Measurements from ENCODE around the gene ZNF142. TPM values are rescaled to one million over a fixed set of nuclear protein-coding genes. Genes with fewer than 3 reads are reported as not detected.
"Not testable (repeated sequence)": the region's sequence is repeated elsewhere in the genome, so short reads cannot be mapped to it uniquely, and the experiment has no call there.

The ZNF142 gene
- 4.7 and 6.3 TPM in 2 replicates for total RNA-seq (2014; rRNA removed; shearing (Covaris generic))
- 12.1 and 18.9 TPM in 2 replicates for polyA plus RNA-seq (2015; cell fraction: cytosol; rRNA removed)
- 29.9 and 30.1 TPM in 2 replicates for polyA plus RNA-seq (2015; cell fraction: nucleus; rRNA removed)

DNA sequence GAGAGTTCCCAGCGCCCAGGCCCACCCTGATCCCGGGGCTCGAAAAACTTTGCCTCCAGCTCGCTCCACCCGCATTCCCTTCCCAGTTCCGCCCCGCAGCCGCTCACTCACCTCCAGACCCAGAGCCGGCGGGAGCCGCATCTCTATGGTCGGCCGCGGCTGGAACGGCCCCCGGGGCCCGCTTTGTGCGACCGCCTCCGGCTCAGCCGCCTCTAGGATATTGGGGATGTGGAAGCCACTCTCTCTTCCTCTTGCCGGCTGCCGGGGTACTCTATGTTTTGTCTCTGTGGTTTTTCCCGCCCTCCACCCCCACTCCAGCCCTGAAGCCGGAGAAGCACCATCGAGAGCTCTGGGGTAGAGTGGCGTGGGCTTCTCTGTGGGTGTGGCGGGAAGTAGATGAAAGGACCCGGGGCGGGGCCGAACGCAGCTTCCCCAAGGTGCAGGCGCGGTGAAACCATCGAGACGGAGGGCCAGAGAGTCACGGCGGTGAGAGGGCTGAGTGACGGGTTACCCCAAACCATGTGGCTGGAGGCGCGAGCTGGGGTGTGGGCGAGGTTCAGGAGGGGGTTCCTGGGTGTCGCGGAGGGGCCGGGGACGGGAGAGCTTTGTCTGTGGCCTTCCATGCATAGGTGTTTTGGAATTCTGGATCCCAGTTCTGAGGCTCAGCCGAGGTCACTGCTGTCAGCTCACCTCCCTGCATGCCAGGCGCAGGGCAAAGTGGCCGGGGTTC is at the start of gene ZNF142, which contains the start of gene BCS1L:
ZNF142 (minus strand) TSS at position 366 of the 730 bp plus-strand sequence. CDS start 3,194 bp downstream, outside the sequence.
BCS1L (plus strand) TSS at position 426 of the 730 bp plus-strand sequence. CDS start 1,305 bp downstream, outside the sequence.
- DNase-seq (ENCODE audit: low read depth, low spot score): peak; percentile 85
- in situ Hi-C loops (cut with HindIII; ENCODE audit: low pct_unique_long_range_greater_than_20kb, low sequenced_read_pairs): no loop called here

DNA sequence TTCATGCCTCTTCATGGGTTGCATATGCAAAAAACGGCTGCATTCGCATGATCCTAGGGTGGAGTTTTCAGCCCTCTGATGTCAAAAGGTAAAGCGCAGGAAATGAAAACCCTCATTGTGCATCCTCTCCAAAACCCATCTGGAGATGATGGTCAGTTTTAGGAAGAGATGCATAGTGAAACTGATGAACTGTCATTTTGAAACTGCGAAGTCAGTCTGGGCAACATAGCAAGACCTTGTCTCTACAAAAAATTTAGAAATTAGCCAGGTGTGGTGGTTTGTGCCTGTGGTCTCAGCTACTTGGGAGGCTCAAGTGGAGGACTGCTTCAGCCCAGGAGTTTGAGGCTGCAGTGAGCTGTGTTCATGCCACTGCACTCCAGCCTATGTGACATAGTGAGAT is 48.7 kb upstream of the ZNF142 start:
- DNase-seq (ENCODE audit: low read depth, low spot score): no peak
- in situ Hi-C loops (cut with HindIII; ENCODE audit: low pct_unique_long_range_greater_than_20kb, low sequenced_read_pairs): no loop called here

DNA sequence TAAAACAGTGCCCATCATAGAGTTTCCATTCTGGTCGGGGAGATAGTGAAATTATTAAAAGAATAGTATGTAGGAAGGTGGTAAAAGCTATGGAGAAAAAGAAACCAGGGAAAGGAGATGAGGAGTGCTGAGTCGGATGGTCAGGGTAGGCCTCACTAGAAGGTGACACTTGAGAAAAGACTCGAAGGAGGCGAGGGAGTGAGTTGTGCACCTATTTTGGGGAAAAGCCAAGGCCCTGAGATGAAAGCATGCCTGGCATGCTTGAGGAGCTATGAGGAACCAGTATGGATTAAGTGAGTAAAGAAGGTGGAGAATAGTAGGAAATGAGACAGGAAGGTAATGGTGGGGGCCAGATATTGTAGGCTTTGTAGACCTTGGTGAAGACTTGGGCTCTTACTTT is 43.9 kb upstream of the ZNF142 start:
- no peak for DNase-seq (ENCODE audit: low read depth, low spot score)
- in situ Hi-C loops (cut with HindIII; ENCODE audit: low pct_unique_long_range_greater_than_20kb, low sequenced_read_pairs): no loop called here

DNA sequence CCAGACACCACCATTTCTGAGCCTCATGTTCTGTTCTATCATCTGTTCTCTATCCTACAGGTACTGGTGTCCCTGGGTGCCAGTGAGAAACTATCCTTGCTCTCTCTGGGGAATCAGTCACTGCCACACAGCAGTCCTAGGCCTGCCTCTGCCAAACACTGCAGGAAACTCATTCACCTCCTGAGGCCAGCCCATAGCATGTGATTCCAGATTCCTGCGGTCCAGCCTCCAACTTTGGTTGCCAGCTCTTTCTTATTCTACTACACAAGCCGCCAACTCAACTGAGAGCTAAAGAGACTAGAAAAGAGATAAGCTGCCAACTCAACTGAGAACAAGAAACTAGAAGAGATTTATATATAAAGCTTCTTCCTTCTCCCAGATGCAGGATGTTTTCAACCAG is 42.4 kb upstream of the ZNF142 start:
- DNase-seq (ENCODE audit: low read depth, low spot score): peak; percentile 21
- in situ Hi-C loops (cut with HindIII; ENCODE audit: low pct_unique_long_range_greater_than_20kb, low sequenced_read_pairs): no loop called here

DNA sequence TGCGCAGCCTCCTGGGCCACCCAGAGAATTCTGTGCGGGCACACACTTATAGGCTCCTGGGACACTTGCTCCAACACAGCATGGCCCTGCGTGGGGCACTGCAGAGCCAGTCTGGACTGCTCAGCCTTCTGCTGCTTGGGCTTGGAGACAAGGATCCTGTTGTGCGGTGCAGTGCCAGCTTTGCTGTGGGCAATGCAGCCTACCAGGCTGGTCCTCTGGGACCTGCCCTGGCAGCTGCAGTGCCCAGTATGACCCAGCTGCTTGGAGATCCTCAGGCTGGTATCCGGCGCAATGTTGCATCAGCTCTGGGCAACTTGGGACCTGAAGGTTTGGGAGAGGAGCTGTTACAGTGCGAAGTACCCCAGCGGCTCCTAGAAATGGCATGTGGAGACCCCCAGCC is 39.5 kb upstream of the ZNF142 start:
- peak; percentile 12 for DNase-seq (ENCODE audit: low read depth, low spot score)
- in situ Hi-C loops (cut with HindIII; ENCODE audit: low pct_unique_long_range_greater_than_20kb, low sequenced_read_pairs): no loop called here

- no peak for DNase-seq (ENCODE audit: low read depth, low spot score)
- in situ Hi-C loops (cut with HindIII; ENCODE audit: low pct_unique_long_range_greater_than_20kb, low sequenced_read_pairs): no loop called here
Measured at GRCh38 chr2:218694405-218695145, 35.2 kb upstream of the ZNF142 start.

- in situ Hi-C loops (cut with HindIII; ENCODE audit: low pct_unique_long_range_greater_than_20kb, low sequenced_read_pairs): no loop called here
- no peak for DNase-seq (ENCODE audit: low read depth, low spot score)
Measured at GRCh38 chr2:218691234-218691633, 31.8 kb upstream of the ZNF142 start.

DNA sequence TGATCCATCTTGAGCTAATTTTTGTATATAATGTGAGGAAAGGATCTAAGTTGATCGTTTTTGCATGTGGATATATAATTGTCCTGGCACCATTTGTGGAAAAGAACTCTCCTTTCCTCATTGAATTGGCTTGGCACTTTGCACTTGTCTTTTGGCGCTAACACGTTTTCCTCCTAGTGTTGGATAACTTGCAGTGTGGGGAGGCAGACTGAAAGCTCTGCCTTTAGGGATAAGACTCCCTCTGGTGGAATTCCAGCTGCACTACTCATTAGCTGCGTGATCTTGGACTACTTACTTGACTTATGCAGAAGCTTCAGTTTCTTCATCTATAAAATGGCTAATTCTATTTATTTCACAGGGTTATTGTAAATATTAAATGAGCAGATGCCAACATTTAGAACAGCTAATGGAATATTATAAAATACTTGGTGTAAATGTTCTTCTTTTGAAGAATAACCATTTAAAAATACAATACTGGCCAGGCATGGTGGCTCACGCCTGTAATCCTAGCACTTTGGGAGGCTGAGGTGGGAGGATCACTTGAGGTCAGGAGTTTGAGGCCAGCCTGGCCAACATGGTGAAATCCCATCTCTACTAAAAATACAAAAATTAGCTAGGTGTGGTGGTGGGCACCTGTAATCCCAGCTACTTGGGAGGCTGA is 28.1 kb upstream of the ZNF142 start:
- in situ Hi-C loops (cut with HindIII; ENCODE audit: low pct_unique_long_range_greater_than_20kb, low sequenced_read_pairs): not testable (repeated sequence)
- peak; percentile 88 for DNase-seq (ENCODE audit: low read depth, low spot score)

GRCh38 chr2:218680061-218680460 is 20.6 kb upstream of the ZNF142 start:
- in situ Hi-C loops (cut with HindIII; ENCODE audit: low pct_unique_long_range_greater_than_20kb, low sequenced_read_pairs): no loop called here
- DNase-seq (ENCODE audit: low read depth, low spot score): no peak

DNA sequence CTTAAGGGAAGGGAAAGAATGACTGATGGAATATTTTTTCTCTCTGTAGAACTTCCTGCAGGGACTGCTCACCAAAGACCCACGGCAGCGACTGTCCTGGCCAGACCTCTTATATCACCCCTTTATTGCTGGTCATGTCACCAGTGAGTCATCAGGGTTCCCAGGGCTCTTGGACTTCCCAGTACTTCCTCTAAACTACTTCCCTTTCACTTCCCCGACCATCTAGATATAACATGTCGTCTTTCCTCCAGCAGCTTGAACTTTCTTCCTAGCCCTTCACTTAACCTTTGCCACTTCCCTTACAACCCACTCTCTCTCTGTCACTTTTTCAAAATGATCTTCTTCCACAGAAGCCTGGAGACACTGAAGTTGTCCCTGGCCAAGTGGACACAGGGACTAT is 19.7 kb upstream of the ZNF142 start:
- in situ Hi-C loops (cut with HindIII; ENCODE audit: low pct_unique_long_range_greater_than_20kb, low sequenced_read_pairs): no loop called here
- DNase-seq (ENCODE audit: low read depth, low spot score): no peak

GRCh38 chr2:218671654-218672566 is 12.5 kb upstream of the ZNF142 start, which contains the start of the genes RNF25 and STK36:
RNF25 (minus strand) TSS chr2:218672002; CDS start chr2:218671970, 32 bp downstream.
STK36 (plus strand) TSS chr2:218672086; CDS start chr2:218672830, 744 bp downstream.
- in situ Hi-C loops (cut with HindIII; ENCODE audit: low pct_unique_long_range_greater_than_20kb, low sequenced_read_pairs): no loop called here
- peak; percentile 90 for DNase-seq (ENCODE audit: low read depth, low spot score)

- in situ Hi-C loops (cut with HindIII; ENCODE audit: low pct_unique_long_range_greater_than_20kb, low sequenced_read_pairs): no loop called here
- peak; percentile 10 for DNase-seq (ENCODE audit: low read depth, low spot score)
Measured at GRCh38 chr2:218671097-218671653, 11.8 kb upstream of the ZNF142 start.

GRCh38 chr2:218664653-218665052 is 5.2 kb upstream of the ZNF142 start:
- in situ Hi-C loops (cut with HindIII; ENCODE audit: low pct_unique_long_range_greater_than_20kb, low sequenced_read_pairs): no loop called here
- no peak for DNase-seq (ENCODE audit: low read depth, low spot score)

GRCh38 chr2:218663901-218664300 is 4.5 kb upstream of the ZNF142 start:
- in situ Hi-C loops (cut with HindIII; ENCODE audit: low pct_unique_long_range_greater_than_20kb, low sequenced_read_pairs): no loop called here
- DNase-seq (ENCODE audit: low read depth, low spot score): no peak

- no peak for DNase-seq (ENCODE audit: low read depth, low spot score)
- in situ Hi-C loops (cut with HindIII; ENCODE audit: low pct_unique_long_range_greater_than_20kb, low sequenced_read_pairs): no loop called here
Measured at GRCh38 chr2:218662827-218663226, 3.4 kb upstream of the ZNF142 start.

DNA sequence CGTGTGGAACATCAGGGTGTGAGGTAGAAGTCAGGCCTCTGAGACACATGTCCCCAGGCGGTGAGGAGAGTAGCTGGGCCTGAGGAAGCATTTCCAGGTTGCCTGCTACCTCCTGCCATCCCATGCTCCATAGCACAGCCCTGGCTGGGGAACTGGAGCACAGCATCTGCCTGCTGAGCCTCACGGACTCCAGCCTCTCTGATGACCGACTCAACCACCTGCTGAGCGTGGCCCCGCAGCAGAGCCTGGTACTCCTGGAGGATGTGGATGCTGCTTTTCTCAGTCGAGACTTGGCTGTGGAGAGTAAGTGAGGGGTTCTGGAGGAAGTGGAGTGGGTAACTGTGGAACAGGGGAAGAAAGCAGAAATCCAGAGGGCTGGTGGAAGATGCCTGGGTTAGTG is 3.0 kb upstream of the ZNF142 start:
- in situ Hi-C loops (cut with HindIII; ENCODE audit: low pct_unique_long_range_greater_than_20kb, low sequenced_read_pairs): no loop called here
- DNase-seq (ENCODE audit: low read depth, low spot score): no peak

DNA sequence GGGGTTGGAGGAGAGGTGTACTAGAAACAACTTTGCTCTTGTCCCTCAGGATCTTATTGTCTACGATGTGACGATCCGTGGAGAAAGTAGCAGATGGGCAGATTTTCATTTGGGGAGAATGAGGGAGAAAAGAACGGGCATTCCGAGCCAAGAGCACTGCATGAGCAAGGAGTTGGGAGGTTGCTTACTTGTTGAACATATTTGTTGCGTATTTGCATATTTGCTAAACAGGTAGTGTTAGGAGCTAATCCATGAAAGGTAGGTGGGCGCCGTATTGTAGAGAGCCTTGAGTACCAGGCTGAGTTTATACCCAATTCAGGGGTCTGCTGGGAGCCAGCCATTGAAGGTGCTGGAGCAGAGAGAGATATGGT is 550 bp upstream of the ZNF142 start:
- DNase-seq (ENCODE audit: low read depth, low spot score): no peak
- in situ Hi-C loops (cut with HindIII; ENCODE audit: low pct_unique_long_range_greater_than_20kb, low sequenced_read_pairs): no loop called here
